Activated CD4-positive, alpha-beta T cell treated with anti-CD3 and anti-CD28 coated beads, Interleukin-2, amount 10 ng/mL, durations not matched to agents 24 days and 14 days (primary cell): Measurements from ENCODE around the gene OR2F2. TPM values are rescaled to one million over a fixed set of nuclear protein-coding genes. Genes with fewer than 3 reads are reported as not detected.
A peak's percentile ranks its signal among the peaks of the same experiment; 100 is the strongest.

ENCODE experiments used
- DNase-seq: peaks from one replicate; pipeline ENCODE4 v3.0.0; 2022
- H3K27ac Mint-ChIP-seq: one replicate; pipeline ENCODE4 v1.8.0; 2022; ENCODE audit warnings: mild to moderate bottlenecking, mixed read lengths
- H3K27me3 Mint-ChIP-seq: one replicate; pipeline ENCODE4 v1.8.0; 2022; ENCODE audit warnings: mixed read lengths
- H3K36me3 Mint-ChIP-seq: one replicate; pipeline ENCODE4 v1.8.0; 2022; ENCODE audit warnings: low read depth, mild to moderate bottlenecking, mixed read lengths
- H3K4me1 Mint-ChIP-seq: one replicate; pipeline ENCODE4 v1.8.0; 2021; ENCODE audit warnings: mixed read lengths
- H3K4me3 Mint-ChIP-seq: one replicate; pipeline ENCODE4 v1.8.0; 2022; ENCODE audit warnings: mild to moderate bottlenecking, moderate library complexity, mixed read lengths
- H3K9me3 Mint-ChIP-seq: one replicate; pipeline ENCODE4 v1.8.0; 2021; ENCODE audit warnings: mixed read lengths
- intact Hi-C: fragments of 100-400 bp; cut with micrococcal nuclease; formaldehyde crosslinking; loops from one replicate; pipeline ENCODE4 v1.15.1; 2023
- total RNA-seq: library from RNA; stranded (reverse); gene quantifications from 2 replicates; pipeline ENCODE4 v1.2.3, GENCODE V29; 2022

The OR2F2 gene
- not detected in 2 replicates for total RNA-seq

GRCh38 chr7:143934526-143935325 lies at the start of gene OR2F2:
Gene OR2F2 (plus strand): TSS chr7:143935233. CDS start chr7:143935233, 0 bp downstream.
- intact Hi-C loops: no loop called here
- Mint-ChIP-seq H3K27ac (no peak within 1 kb of the TSS), H3K36me3 (no peaks in the 10 kb centered on the region), H3K4me1 (peaks cover 12% of the 10 kb centered on the region), H3K27me3 (peaks cover 2% of the 10 kb centered on the region), H3K4me3 (no peak within 1 kb of the TSS), H3K9me3 (no peaks in the 10 kb centered on the region)
- DNase-seq: no peak

DNA sequence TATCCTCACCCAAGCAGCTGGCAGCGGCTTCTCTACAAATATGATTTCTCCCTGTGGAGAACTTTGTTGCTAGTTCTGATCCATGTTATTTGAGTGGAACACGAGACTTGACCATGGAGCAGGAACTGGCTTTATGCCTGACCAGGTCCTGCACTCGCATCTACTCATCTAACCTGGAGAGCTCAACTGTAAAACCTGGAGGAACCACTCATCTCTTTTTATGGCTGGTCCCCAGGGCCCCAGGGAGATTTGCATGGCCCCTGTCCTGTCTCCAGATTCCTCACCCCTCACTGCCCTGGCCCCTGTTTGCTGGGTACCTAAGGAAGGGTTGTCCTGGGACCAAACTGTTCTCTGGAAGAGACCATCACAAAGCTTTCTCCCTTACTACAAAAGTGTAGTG lies 49.1 kb upstream of the OR2F2 start:
- peaks cover 24% of the 10 kb centered on the region for H3K27me3 Mint-ChIP-seq
- peaks cover 3% of the 10 kb centered on the region for H3K36me3 Mint-ChIP-seq
- no peak for DNase-seq
- intact Hi-C loops: no loop called here
- H3K9me3 Mint-ChIP-seq: peaks cover 9% of the 10 kb centered on the region
- no peak overlapping the region for H3K4me3 Mint-ChIP-seq
- H3K27ac Mint-ChIP-seq: no peak overlapping the region
- peaks cover 1% of the 10 kb centered on the region for H3K4me1 Mint-ChIP-seq

DNA sequence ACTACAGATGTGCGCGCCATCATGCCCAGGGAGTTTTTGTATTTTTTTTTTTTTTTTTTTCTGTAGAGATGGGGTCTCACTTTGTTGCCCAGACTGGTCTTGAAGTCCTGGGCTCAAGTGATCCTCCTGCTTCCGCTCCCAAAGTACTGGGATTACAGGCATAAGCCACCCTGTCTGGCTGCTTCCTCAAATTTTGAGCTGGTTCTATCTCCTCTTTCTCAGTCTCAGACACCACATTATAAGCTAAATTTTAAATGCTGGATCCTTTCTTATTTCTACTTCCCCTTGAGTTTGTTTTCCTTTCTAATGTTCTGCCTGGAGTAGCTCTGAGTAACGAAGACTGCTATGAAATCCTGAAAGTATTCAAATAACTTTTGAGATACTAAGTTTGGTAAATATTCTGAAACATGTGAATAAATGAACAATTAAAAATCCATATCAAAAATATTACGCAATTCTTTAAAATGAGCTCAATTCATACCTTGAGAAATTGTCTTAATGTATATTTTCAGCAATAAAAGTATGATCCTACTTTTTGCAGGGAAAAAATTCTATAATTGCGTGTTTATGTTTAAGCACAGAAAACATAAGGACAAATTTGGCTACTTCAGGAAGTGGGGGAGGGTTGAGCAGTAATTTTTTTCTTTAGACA lies 48.1 kb upstream of the OR2F2 start:
- peaks cover 18% of the 10 kb centered on the region for H3K27me3 Mint-ChIP-seq

GRCh38 chr7:143889068-143889467 lies 46.0 kb upstream of the OR2F2 start:
- Mint-ChIP-seq H3K27ac (no peak overlapping the region), H3K4me1 (peaks cover 2% of the 10 kb centered on the region), H3K4me3 (no peak overlapping the region), H3K36me3 (peaks cover 4% of the 10 kb centered on the region), H3K27me3 (peaks cover 7% of the 10 kb centered on the region), H3K9me3 (peaks cover 9% of the 10 kb centered on the region)
- intact Hi-C loops: no loop called here
- DNase-seq: no peak

More for the DNA sequence above, 48.1 kb upstream of the OR2F2 start:
- peaks cover 9% of the 10 kb centered on the region for H3K9me3 Mint-ChIP-seq
- H3K27ac Mint-ChIP-seq: no peak overlapping the region
- DNase-seq: no peak
- no peak overlapping the region for H3K4me3 Mint-ChIP-seq
- H3K36me3 Mint-ChIP-seq: peaks cover 3% of the 10 kb centered on the region
- intact Hi-C loops: no loop called here
- peaks cover 1% of the 10 kb centered on the region for H3K4me1 Mint-ChIP-seq

- Mint-ChIP-seq H3K27ac (no peak overlapping the region), H3K4me1 (peaks cover 2% of the 10 kb centered on the region), H3K27me3 (peaks cover 2% of the 10 kb centered on the region), H3K4me3 (no peak overlapping the region), H3K9me3 (peaks cover 9% of the 10 kb centered on the region), H3K36me3 (peaks cover 4% of the 10 kb centered on the region)
- intact Hi-C loops: no loop called here
- DNase-seq: no peak
Observed at GRCh38 chr7:143890558-143890957, 44.5 kb upstream of the OR2F2 start.

GRCh38 chr7:143891457-143891856 lies 43.6 kb upstream of the OR2F2 start:
- no peak overlapping the region for H3K4me3 Mint-ChIP-seq
- intact Hi-C loops: no loop called here
- peaks cover 4% of the 10 kb centered on the region for H3K36me3 Mint-ChIP-seq
- no peak overlapping the region for H3K27ac Mint-ChIP-seq
- H3K27me3 Mint-ChIP-seq: no peaks in the 10 kb centered on the region
- no peak for DNase-seq
- H3K9me3 Mint-ChIP-seq: peaks cover 9% of the 10 kb centered on the region
- H3K4me1 Mint-ChIP-seq: peaks cover 2% of the 10 kb centered on the region

DNA sequence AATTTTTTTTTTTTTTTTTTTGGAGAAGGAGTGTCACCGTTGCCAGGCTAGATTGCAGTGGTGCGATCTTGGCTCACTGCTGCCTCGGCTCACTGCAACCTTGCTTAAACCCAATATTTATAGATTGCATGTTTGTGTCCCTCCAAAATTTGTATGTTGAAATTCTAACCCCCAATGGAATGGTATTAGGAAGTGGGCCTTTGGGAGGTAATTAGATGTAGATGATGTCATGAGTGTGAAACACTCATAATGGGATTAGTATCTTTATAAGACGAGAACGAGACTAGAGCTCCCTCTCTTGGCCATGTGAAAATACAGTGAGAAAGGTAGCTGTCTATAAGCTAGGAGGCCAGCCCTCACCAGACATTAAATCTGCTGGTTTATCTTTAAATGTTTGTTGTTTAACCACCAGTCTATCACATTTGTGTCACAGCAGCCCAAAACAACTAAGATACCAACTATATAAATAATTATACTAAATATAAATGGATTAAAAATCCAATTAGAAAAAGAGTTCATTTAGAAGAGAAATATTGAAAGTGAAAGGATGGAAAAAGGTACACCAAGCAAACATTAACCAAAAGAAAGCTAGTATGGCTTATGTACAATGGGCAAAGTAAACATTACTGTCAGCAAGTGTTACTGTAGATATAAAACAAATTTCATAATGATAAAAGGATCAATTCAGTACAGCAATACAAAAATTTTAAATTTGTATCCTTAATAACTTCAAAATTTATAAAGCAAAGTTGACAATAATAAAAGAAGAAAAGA lies 42.3 kb upstream of the OR2F2 start:
- Mint-ChIP-seq H3K4me1 (peaks cover 2% of the 10 kb centered on the region), H3K36me3 (peaks cover 4% of the 10 kb centered on the region), H3K27ac (no peak overlapping the region), H3K9me3 (peaks cover 9% of the 10 kb centered on the region), H3K4me3 (no peak overlapping the region), H3K27me3 (no peaks in the 10 kb centered on the region)
- peak; percentile 79 for DNase-seq
- intact Hi-C loops: no loop called here

DNA sequence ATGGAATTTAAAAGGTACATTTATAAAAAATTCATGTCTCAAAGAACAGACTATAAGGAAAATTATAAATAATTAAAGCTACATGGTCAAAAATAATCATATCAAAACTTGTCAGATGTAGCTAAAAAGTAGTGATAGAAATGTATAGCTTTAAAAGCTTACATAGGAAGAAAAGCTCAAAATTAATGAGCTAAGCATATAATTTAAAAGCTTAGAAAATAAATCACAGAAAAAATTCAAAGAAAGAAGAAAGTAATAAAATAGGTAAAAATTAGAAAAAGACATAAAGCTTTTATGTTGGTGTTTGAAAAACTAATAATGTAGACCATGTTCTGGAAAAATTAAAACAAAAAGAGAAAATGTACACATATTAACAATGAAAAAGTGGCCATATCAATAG lies 38.4 kb upstream of the OR2F2 start:
- H3K27ac Mint-ChIP-seq: no peak overlapping the region
- DNase-seq: no peak
- H3K27me3 Mint-ChIP-seq: no peaks in the 10 kb centered on the region
- peaks cover 1% of the 10 kb centered on the region for H3K36me3 Mint-ChIP-seq
- no peaks in the 10 kb centered on the region for H3K9me3 Mint-ChIP-seq
- H3K4me3 Mint-ChIP-seq: no peak overlapping the region
- intact Hi-C loops: no loop called here
- peaks cover 23% of the 10 kb centered on the region for H3K4me1 Mint-ChIP-seq

- peaks cover 23% of the 10 kb centered on the region for H3K4me1 Mint-ChIP-seq
- H3K9me3 Mint-ChIP-seq: no peaks in the 10 kb centered on the region
- H3K36me3 Mint-ChIP-seq: no peaks in the 10 kb centered on the region
- H3K4me3 Mint-ChIP-seq: no peak overlapping the region
- H3K27ac Mint-ChIP-seq: no peak overlapping the region
- no peaks in the 10 kb centered on the region for H3K27me3 Mint-ChIP-seq
- intact Hi-C loops: no loop called here
- DNase-seq: no peak
Observed at GRCh38 chr7:143898810-143899209, 36.2 kb upstream of the OR2F2 start.

- no peak for DNase-seq
- Mint-ChIP-seq H3K9me3 (no peaks in the 10 kb centered on the region), H3K27ac (no peak overlapping the region)
Observed at GRCh38 chr7:143900230-143900766, 34.7 kb upstream of the OR2F2 start.

GRCh38 chr7:143901332-143901667 lies 33.7 kb upstream of the OR2F2 start:
- no peak for DNase-seq

More at GRCh38 chr7:143900230-143900766, 34.7 kb upstream of the OR2F2 start:
- H3K4me1 Mint-ChIP-seq: peaks cover 23% of the 10 kb centered on the region
- no peaks in the 10 kb centered on the region for H3K27me3 Mint-ChIP-seq
- peak overlapping the region; percentile 91 for H3K4me3 Mint-ChIP-seq
- no peaks in the 10 kb centered on the region for H3K36me3 Mint-ChIP-seq
- intact Hi-C loops: loop anchor here (5.0 to 10.0 kb wide), 3 partner anchors 125 to 1093 kb away; partner anchors contain the start of gene TPK1

DNA sequence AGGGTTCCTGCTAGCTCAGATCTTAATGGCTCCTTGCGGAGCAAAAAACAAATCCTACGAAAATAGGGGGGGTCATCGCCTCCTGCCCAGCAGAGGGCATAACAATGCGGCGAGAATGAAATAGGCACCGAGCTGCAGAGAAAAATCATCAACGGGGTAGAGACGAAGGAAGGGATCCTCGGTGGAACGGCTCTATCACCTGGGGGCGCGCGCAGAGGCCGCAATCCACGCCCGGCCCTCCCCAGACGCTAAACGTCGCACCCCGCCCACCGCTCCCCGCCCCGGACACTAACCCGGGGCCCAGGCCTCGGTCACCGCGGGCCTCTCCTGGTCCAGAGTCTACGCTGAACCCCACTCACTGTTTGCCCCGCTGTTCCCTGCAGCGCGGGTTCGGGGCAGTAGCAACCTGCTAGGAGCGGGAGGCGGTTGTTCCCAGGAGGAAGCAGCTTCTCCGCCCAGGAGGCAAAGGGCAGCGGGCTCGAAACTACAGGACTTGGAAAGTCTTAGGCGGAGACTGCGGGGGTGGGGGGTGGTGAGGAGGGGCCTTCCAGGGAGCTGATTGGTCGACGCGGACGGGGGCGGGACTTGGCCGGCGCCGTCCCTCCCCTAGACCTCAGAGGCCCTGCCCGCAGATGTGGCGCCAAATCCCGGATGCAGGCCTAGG lies 33.2 kb upstream of the OR2F2 start, which contains the start of gene TCAF1:
Gene TCAF1, minus strand, starts transcription at position 509 of the 664 bp plus-strand sequence. CDS start 25,568 bp downstream, outside the sequence.
- intact Hi-C loops: loop anchor here (1.0 to 10.0 kb wide), 4 partner anchors 28 to 1094 kb away; partner anchors contain the start of gene TPK1
- H3K4me3 Mint-ChIP-seq: peak within 1 kb of the TSS; percentile 91
- no peaks in the 10 kb centered on the region for H3K36me3 Mint-ChIP-seq
- H3K27me3 Mint-ChIP-seq: no peaks in the 10 kb centered on the region
- peak; percentile 95 for DNase-seq
- H3K9me3 Mint-ChIP-seq: no peaks in the 10 kb centered on the region
- H3K27ac Mint-ChIP-seq: peak within 1 kb of the TSS; percentile 89
- H3K4me1 Mint-ChIP-seq: peaks cover 23% of the 10 kb centered on the region

More at GRCh38 chr7:143901332-143901667, 33.7 kb upstream of the OR2F2 start:
- H3K4me1 Mint-ChIP-seq: peaks cover 23% of the 10 kb centered on the region
- H3K27me3 Mint-ChIP-seq: no peaks in the 10 kb centered on the region
- H3K9me3 Mint-ChIP-seq: no peaks in the 10 kb centered on the region
- H3K36me3 Mint-ChIP-seq: no peaks in the 10 kb centered on the region
- H3K27ac Mint-ChIP-seq: peak overlapping the region; percentile 89
- peak overlapping the region; percentile 91 for H3K4me3 Mint-ChIP-seq
- intact Hi-C loops: loop anchor here (5.0 to 10.0 kb wide), 3 partner anchors 124 to 1094 kb away; partner anchors contain the start of gene TPK1
